GM12878 (cell line): ENCODE data around the gene ACTR8. TPM values are rescaled to one million over a fixed set of nuclear protein-coding genes. Genes with fewer than 3 reads are reported as not detected.

Experiments
- ATAC-seq: fragments of 200-7000 bp; cut with Tn5 transposase; 3 replicates; pipeline ENCODE4 v1.9.1; 2020; ENCODE audit warnings: mild to moderate bottlenecking, moderate library complexity
- BruUV-seq: library from RNA; stranded (reverse); fragments of 400-500 nt; replicated peaks from 2 replicates; lab custom pipeline; 2021; lab: Mats Ljungman, UMichigan
- CTCF ChIA-PET: fragments of 300-600 bp; sonication (Branson Sonifier 250); formaldehyde crosslinking; extraction: SDS; loops from one replicate; lab custom pipeline; 2021; ENCODE audit warnings: inconsistent platforms; lab: Yijun Ruan, JAX
- POLR2A ChIA-PET: fragments of 350-600 bp; formaldehyde crosslinking; extraction: SDS; loops from one replicate; lab custom pipeline; 2021; ENCODE audit warnings: inconsistent platforms; lab: Charles Lee
- RAD21 ChIA-PET: fragments of 300-600 bp; sonication (Branson Sonifier 250); formaldehyde crosslinking; loops from one replicate; lab custom pipeline; 2023; ENCODE audit warnings: antibody characterized with exemption; ENCODE audit not compliant: unreplicated experiment; lab: Charles Lee
- SMC1A ChIA-PET: fragments of 300-600 bp; sonication (Branson Sonifier 250); formaldehyde crosslinking; loops from one replicate; lab custom pipeline; 2023; ENCODE audit not compliant: unreplicated experiment, uncharacterized antibody; lab: Charles Lee
- DNase-seq: peaks from one replicate; pipeline ENCODE4 v3.0.0-alpha.2; 2011; ENCODE audit warnings: low read depth, low spot score
- FAIRE-seq: peaks from 3 replicates; lab custom pipeline; 2011; peaks lifted over from hg19 to GRCh38; lab: Jason Lieb, UNC
- H2AFZ ChIP-seq: 2 replicates; pipeline ENCODE4 v1.6.0; 2011; ENCODE audit warnings: low read depth, low read length, control low read depth; ENCODE audit not compliant: control insufficient read depth
- H3K27ac ChIP-seq: 2 replicates; pipeline ENCODE4 v1.5.1; 2011; ENCODE audit warnings: control low read depth; ENCODE audit not compliant: control insufficient read depth, insufficient read depth
- H3K27me3 ChIP-seq, 2 experiments: replicated peaks in 1 of 2; 2 replicates each; pipeline versions ENCODE4 v1.6.0 to v1.6.1; 2011; ENCODE audit warnings: low read length in 1 of 2; ENCODE audit not compliant: control insufficient read depth in 2 of 2, insufficient read depth in 2 of 2
- H3K36me3 ChIP-seq, 2 experiments: 2 replicates each; pipeline ENCODE4 v1.5.1; 2011; ENCODE audit warnings: low read length in 1 of 2; ENCODE audit not compliant: control insufficient read depth in 2 of 2, insufficient read depth in 2 of 2
- H3K4me1 ChIP-seq: 2 replicates; pipeline ENCODE4 v1.6.1; 2011; ENCODE audit warnings: mild to moderate bottlenecking, low read length, moderate library complexity, mixed read lengths; ENCODE audit not compliant: control insufficient read depth, insufficient read depth
- H3K4me2 ChIP-seq: 2 replicates; pipeline ENCODE4 v1.6.0; 2011; ENCODE audit warnings: control low read depth; ENCODE audit not compliant: control insufficient read depth, insufficient read depth
- H3K4me3 ChIP-seq: fragments of 200-600 bp; sonication (generic); 2 replicates; pipeline ENCODE4 v1.5.1; 2016
- H3K79me2 ChIP-seq: 2 replicates; pipeline ENCODE4 v1.6.0; 2011; ENCODE audit warnings: low read length; ENCODE audit not compliant: control insufficient read depth, insufficient read depth
- H3K9ac ChIP-seq: 2 replicates; pipeline ENCODE4 v1.8.0; 2011; ENCODE audit warnings: low read length, control low read depth, mixed read lengths; ENCODE audit not compliant: control insufficient read depth, insufficient read depth
- H3K9me3 ChIP-seq: replicated peaks from 3 replicates; pipeline ENCODE4 v1.5.1; 2011; ENCODE audit warnings: mild to moderate bottlenecking, low read length; ENCODE audit not compliant: control insufficient read depth, insufficient read depth
- H4K20me1 ChIP-seq: 2 replicates; pipeline ENCODE4 v1.6.0; 2011; ENCODE audit not compliant: control insufficient read depth, insufficient read depth
- ATF2 ChIP-seq: IDR thresholded peaks from 2 replicates; pipeline ENCODE4 v1.6.1; 2012; ENCODE audit warnings: low read length, inconsistent platforms
- CREM ChIP-seq: IDR thresholded peaks from 2 replicates; pipeline ENCODE4 v1.6.1; 2014; ENCODE audit warnings: antibody characterized with exemption, low read depth
- E2F4 ChIP-seq: IDR thresholded peaks from 2 replicates; pipeline ENCODE4 v1.6.1; 2012; ENCODE audit warnings: low read depth, low read length, improper control_type of control experiment
- FOXK2 ChIP-seq: fragments of 450-650 bp; IDR thresholded peaks from 2 replicates; pipeline ENCODE4 v1.6.1; 2017; ENCODE audit warnings: mild to moderate bottlenecking, moderate library complexity
- HDGF ChIP-seq: fragments of 450-650 bp; IDR thresholded peaks from 2 replicates; pipeline ENCODE4 v1.6.1; 2016; ENCODE audit warnings: antibody characterized with exemption
- IRF3 ChIP-seq: fragments of 450-650 bp; IDR thresholded peaks from 2 replicates; pipeline ENCODE4 v1.6.1; 2014; ENCODE audit warnings: mild to moderate bottlenecking
- KLF5 ChIP-seq: fragments of 450-650 bp; IDR thresholded peaks from 2 replicates; pipeline ENCODE4 v1.6.1; 2014; ENCODE audit warnings: mild to moderate bottlenecking; ENCODE audit not compliant: partially characterized antibody
- MYC ChIP-seq: IDR thresholded peaks from 2 replicates; pipeline ENCODE4 v1.6.1; 2011; ENCODE audit warnings: mild to moderate bottlenecking, low read length, moderate library complexity, inconsistent platforms; ENCODE audit not compliant: insufficient read depth, insufficient replicate concordance, insufficient read length, severe bottlenecking
- POU2F2 ChIP-seq: IDR thresholded peaks from 3 replicates; pipeline ENCODE4 v1.6.1; 2011; ENCODE audit warnings: low read depth, mild to moderate bottlenecking, low read length, borderline replicate concordance
- RFX5 ChIP-seq: IDR thresholded peaks from 2 replicates; pipeline ENCODE4 v1.6.1; 2011; ENCODE audit warnings: low read depth, low read length, improper control_type of control experiment
- WRNIP1 ChIP-seq: IDR thresholded peaks from 2 replicates; pipeline ENCODE4 v1.6.1; 2011; ENCODE audit warnings: low read depth, low read length, improper control_type of control experiment, borderline replicate concordance
- WGBS: methylation state at CpG from one replicate; pipeline ENCODE4 v1.1.6; 2016; ENCODE audit warnings: low lambda C conversion rate; ENCODE audit not compliant: insufficient replicate concordance, insufficient coverage; ENCODE audit errors: missing lambda C conversion rate; 5-methylcytosine and 5-hydroxymethylcytosine counted together
- in situ Hi-C: fragments of 300-500 bp; cut with MboI; formaldehyde crosslinking; loops from 9 replicates; pipeline ENCODE4 v1.14.3; 2018; ENCODE audit warnings: mixed read lengths
- intact Hi-C: fragments of 100-400 bp; cut with micrococcal nuclease; formaldehyde crosslinking; loops from one replicate; pipeline ENCODE4 v1.14.2; 2022; ENCODE audit not compliant: unreplicated experiment
- polyA plus RNA-seq, 11 experiments: library from polyadenylated mRNA; depleted of rRNA in 4 of 11; unstranded in 6 of 11; stranded (reverse) in 5 of 11; fragments of >200 nt; fragmentation: Nextera tagmentation in 4 of 11; fragmentation: Illumina TruSeq in 1 of 11; extraction: Ambion mirVana in 4 of 11; extraction: Trizol in 1 of 11; gene quantifications; 1 replicate in 1 of 11; 2 replicates in 10 of 11; pipeline versions ENCODE4 v1.2.1 to v1.2.3, GENCODE V29; 2011 to 2016; ENCODE audit warnings: inconsistent platforms in 2 of 11, missing spikeins in 2 of 11, low read depth in 1 of 11
- total RNA-seq, 4 experiments: library from RNA; depleted of rRNA in 3 of 4; stranded (reverse); fragments of >200 nt in 3 of 4; fragmentation: Illumina TruSeq in 1 of 4; extraction: Trizol in 1 of 4; gene quantifications; 2 replicates each; pipeline versions ENCODE4 v1.2.1 to v1.2.3, GENCODE V29; 2013 to 2021

ACTR8 gene
- total and polyA plus RNA-seq, 10 of the 15 experiments (the other 5 are each of a cell fraction or from before 2014, with no cell fraction given) = 5.3 to 35.7 (median 26.4) TPM

GRCh38 chr3:53899750-53900149, 17.8 kb upstream of the ACTR8 start:
- RAD21 ChIA-PET = no interaction called here
- Histone ChIP-seq H3K4me2 (no peak overlapping the region), H3K4me3 (no peak overlapping the region), H3K9me3 (no peaks in the 10 kb centered on the region), H2AFZ (no peak overlapping the region), H3K27me3 (no peaks in the 10 kb centered on the region), H3K79me2 (no peaks in the 10 kb centered on the region), H3K9ac (no peak overlapping the region), H3K36me3 (no peaks in the 10 kb centered on the region), H3K27ac (no peak overlapping the region), H4K20me1 (no peaks in the 10 kb centered on the region), H3K4me1 (no peaks in the 10 kb centered on the region)
- no peak for DNase-seq
- intact Hi-C loops (no loop called here), in situ Hi-C loops (no loop called here)
- CTCF ChIA-PET = interaction anchor here (0.5 kb wide), 1 partner anchor 393 kb away, joined by 3 read pairs; no protein-coding TSS in a partner anchor
- ATAC-seq = no peak
- BruUV-seq = no TSS peak
- no peak for FAIRE-seq
- WGBS = 53% methylated on average over 2 of the region's 2 CpGs
- POLR2A ChIA-PET = interaction anchor here (0.6 to 1.2 kb wide), 3 partner anchors 13 to 905 kb away, joined by 3 to 5 read pairs (median 3); no protein-coding TSS in a partner anchor
- TF ChIP-seq POU2F2 (no peak), IRF3 (no peak), CREM (no peak), HDGF (no peak), KLF5 (no peak), FOXK2 (no peak), WRNIP1 (no peak), RFX5 (no peak), MYC (no peak), E2F4 (no peak), ATF2 (no peak)
- SMC1A ChIA-PET = interaction anchor here (1.0 to 1.9 kb wide), 4 partner anchors 8 to 46 kb away, joined by 3 to 5 read pairs (median 4); no protein-coding TSS in a partner anchor
